PFSK-1 (cell line): Measurements from ENCODE around the gene MCCC2.

Source experiments
- POLR2AphosphoS5 ChIP-seq: IDR thresholded peaks from 2 replicates; pipeline ENCODE4 v1.6.1; 2012; ENCODE audit warnings: low read depth, mild to moderate bottlenecking, control low read depth, low read length, moderate library complexity
- SIN3A ChIP-seq: IDR thresholded peaks from 2 replicates; pipeline ENCODE4 v1.6.1; 2012; ENCODE audit warnings: mild to moderate bottlenecking, low read length, moderate library complexity, borderline replicate concordance; ENCODE audit not compliant: insufficient read depth
- TAF1 ChIP-seq: IDR thresholded peaks from 2 replicates; pipeline ENCODE4 v1.6.1; 2012; ENCODE audit warnings: low read length, control low read depth, borderline replicate concordance; ENCODE audit not compliant: insufficient read depth

GRCh38 chr5:71680510-71680909, 93.4 kb downstream of the MCCC2 start:
- TF ChIP-seq POLR2AphosphoS5: no peak
- TF ChIP-seq SIN3A: no peak
- TF ChIP-seq TAF1: no peak
